ENCODE measurements around the gene PTPRT.
"Not testable (repeated sequence)": the region's sequence is repeated elsewhere in the genome, so short reads cannot be mapped to it uniquely, and the experiment has no call there.

The PTPRT gene

GRCh38 chr20:42910808-42911207 lies 278.9 kb downstream of the PTPRT start:
- not testable (repeated sequence) for DNase-seq (ENCODE audit: low read depth in 2 of 2)

GRCh38 chr20:42907730-42908129 lies 282.0 kb downstream of the PTPRT start:
- DNase-seq (ENCODE audit: low read depth in 2 of 2) = no peak

GRCh38 chr20:42906120-42906519 lies 283.6 kb downstream of the PTPRT start:
- no peak for DNase-seq (ENCODE audit: low read depth in 2 of 2)

- no peak for DNase-seq (ENCODE audit: low read depth in 2 of 2)
Measured at GRCh38 chr20:42902509-42902908, 287.2 kb downstream of the PTPRT start.

GRCh38 chr20:42901689-42902440 lies 287.8 kb downstream of the PTPRT start:
- DNase-seq (ENCODE audit: low read depth in 2 of 2) = no peak

- not testable (repeated sequence) for DNase-seq (ENCODE audit: low read depth in 2 of 2)
Measured at GRCh38 chr20:42900764-42901163, 288.9 kb downstream of the PTPRT start.

GRCh38 chr20:42895020-42895419 lies 294.7 kb downstream of the PTPRT start:
- DNase-seq (ENCODE audit: low read depth in 2 of 2) = no peak

GRCh38 chr20:42894483-42894882 lies 295.2 kb downstream of the PTPRT start:
- no peak for DNase-seq (ENCODE audit: low read depth in 2 of 2)

- DNase-seq (ENCODE audit: low read depth in 2 of 2) = no peak
Measured at GRCh38 chr20:42889517-42889916, 300.2 kb downstream of the PTPRT start.

- DNase-seq (ENCODE audit: low read depth in 2 of 2) = no peak
Measured at GRCh38 chr20:42887281-42887680, 302.4 kb downstream of the PTPRT start.

- DNase-seq (ENCODE audit: low read depth in 2 of 2) = no peak
Measured at GRCh38 chr20:42886801-42887200, 302.9 kb downstream of the PTPRT start.

GRCh38 chr20:42886046-42886445 lies 303.7 kb downstream of the PTPRT start:
- no peak for DNase-seq (ENCODE audit: low read depth in 2 of 2)

GRCh38 chr20:42875581-42875980 lies 314.1 kb downstream of the PTPRT start:
- no peak for DNase-seq (ENCODE audit: low read depth in 2 of 2)

GRCh38 chr20:42873259-42873658 lies 316.4 kb downstream of the PTPRT start:
- DNase-seq (ENCODE audit: low read depth in 2 of 2) = no peak

- DNase-seq (ENCODE audit: low read depth in 2 of 2) = no peak
Measured at GRCh38 chr20:42864116-42864515, 325.6 kb downstream of the PTPRT start.

- no peak for DNase-seq (ENCODE audit: low read depth in 2 of 2)
Measured at GRCh38 chr20:42862446-42862845, 327.3 kb downstream of the PTPRT start.

- no peak for DNase-seq (ENCODE audit: low read depth in 2 of 2)
Measured at GRCh38 chr20:42857446-42857845, 332.3 kb downstream of the PTPRT start.

- no peak for DNase-seq (ENCODE audit: low read depth in 2 of 2)
Measured at GRCh38 chr20:42855896-42856295, 333.8 kb downstream of the PTPRT start.

- no peak for DNase-seq (ENCODE audit: low read depth in 2 of 2)
Measured at GRCh38 chr20:42852691-42853090, 337.0 kb downstream of the PTPRT start.

GRCh38 chr20:42846784-42847490 lies 342.8 kb downstream of the PTPRT start:
- DNase-seq (ENCODE audit: low read depth in 2 of 2) = no peak

GRCh38 chr20:42844751-42845150 lies 345.0 kb downstream of the PTPRT start:
- DNase-seq (ENCODE audit: low read depth in 2 of 2) = no peak

GRCh38 chr20:42837456-42837855 lies 352.2 kb downstream of the PTPRT start:
- no peak for DNase-seq (ENCODE audit: low read depth in 2 of 2)

- no peak for DNase-seq (ENCODE audit: low read depth in 2 of 2)
Measured at GRCh38 chr20:42836339-42836738, 353.4 kb downstream of the PTPRT start.

Measured in stimulated activated CD4-positive, alpha-beta T cell treated with anti-CD3 and anti-CD28 coated beads, Interleukin-4, amount 100 ng/mL, for 48 hours (primary cell).